NT2/D1 (cell line): ENCODE results near the gene TBC1D2B.

ENCODE experiments used
- YY1 ChIP-seq: IDR thresholded peaks from 2 replicates; pipeline ENCODE4 v1.6.1; 2011; ENCODE audit not compliant: insufficient read length, insufficient read depth
- ZNF274 ChIP-seq: IDR thresholded peaks from 2 replicates; pipeline ENCODE4 v1.6.1; 2011; ENCODE audit warnings: mild to moderate bottlenecking, low read depth, low read length

GRCh38 chr15:77981281-77982126, 96.0 kb downstream of the TBC1D2B start:
- TF ChIP-seq YY1, result no peak
- no peak for TF ChIP-seq ZNF274
